SK-N-SH (cell line): ENCODE data around the gene NAXD. TPM values are rescaled to one million over a fixed set of nuclear protein-coding genes. Genes with fewer than 3 reads are reported as not detected.

Experiments used
- CTCF ChIA-PET: fragments of 300-600, 350-600 bp; formaldehyde crosslinking; extraction: SDS; loops from one replicate; lab custom pipeline; 2021; lab: Yijun Ruan, JAX
- POLR2A ChIA-PET: fragments of 350-600 bp; sonication (Branson Sonifier 250); formaldehyde crosslinking; extraction: SDS; loops from one replicate; lab custom pipeline; 2020; ENCODE audit warnings: antibody characterized with exemption, inconsistent platforms; lab: Yijun Ruan, JAX
- DNase-seq: peaks from one replicate; pipeline ENCODE4 v3.0.0; 2012
- H2AFZ ChIP-seq: fragments of 200-600 bp; sonication (generic); 2 replicates; pipeline ENCODE4 v1.8.1; 2016; ENCODE audit warnings: antibody characterized with exemption, mild to moderate bottlenecking, low read depth
- H3F3A ChIP-seq: fragments of 200-600 bp; sonication (generic); replicated peaks from 2 replicates; pipeline ENCODE3; 2016; ENCODE audit warnings: antibody characterized with exemption, mild to moderate bottlenecking; ENCODE audit not compliant: insufficient read depth
- H3K27ac ChIP-seq, 2 experiments: fragments of 200-500 bp in 1 of 2; fragments of 200-600 bp in 1 of 2; sonication (Bioruptor generic) in 1 of 2; sonication (generic), shearing (Covaris generic) in 1 of 2; 2 replicates each; pipeline versions ENCODE4 v1.5.1 to v1.6.1; 2014 to 2016; ENCODE audit warnings: low read depth in 2 of 2, inconsistent platforms in 1 of 2, low read length in 1 of 2, mild to moderate bottlenecking in 1 of 2, mixed read lengths in 1 of 2
- H3K27me3 ChIP-seq: fragments of 200-600 bp; sonication (generic), shearing (Covaris generic); 2 replicates; pipeline ENCODE4 v1.6.1; 2016; ENCODE audit warnings: mixed run types; ENCODE audit not compliant: insufficient read depth
- H3K36me3 ChIP-seq, 2 experiments: fragments of 200-500 bp in 1 of 2; fragments of 200-600 bp in 1 of 2; sonication (Bioruptor generic) in 1 of 2; sonication (generic) in 1 of 2; replicated peaks in 1 of 2; 2 replicates each; pipeline versions ENCODE3 to v1.5.1; 2014 to 2016; ENCODE audit warnings: low read length in 1 of 2, mild to moderate bottlenecking in 1 of 2; ENCODE audit not compliant: insufficient read depth in 2 of 2, control insufficient read depth in 1 of 2
- H3K4me1 ChIP-seq, 2 experiments: fragments of 200-500 bp in 1 of 2; fragments of 200-600 bp in 1 of 2; sonication (Bioruptor generic) in 1 of 2; sonication (generic), shearing (Covaris generic) in 1 of 2; 2 replicates each; pipeline versions ENCODE4 v1.5.1 to v1.6.1; 2014 to 2016; ENCODE audit warnings: low read depth in 1 of 2, low read length in 1 of 2, mixed run types in 1 of 2; ENCODE audit not compliant: insufficient read depth in 2 of 2, control insufficient read depth in 1 of 2
- H3K4me2 ChIP-seq: fragments of 200-600 bp; sonication (generic), shearing (Covaris generic); 2 replicates; pipeline ENCODE4 v1.6.1; 2017; ENCODE audit warnings: mixed run types
- H3K4me3 ChIP-seq, 2 experiments: fragments of 200-500 bp in 1 of 2; fragments of 200-600 bp in 1 of 2; sonication (Bioruptor generic) in 1 of 2; sonication (generic), shearing (Covaris generic) in 1 of 2; 2 replicates each; pipeline versions ENCODE4 v1.5.1 to v1.8.1; 2014 to 2016; ENCODE audit warnings: low read depth in 2 of 2, inconsistent platforms in 1 of 2, low read length in 1 of 2, mild to moderate bottlenecking in 1 of 2, mixed read lengths in 1 of 2, moderate library complexity in 1 of 2
- H3K79me2 ChIP-seq: fragments of 200-600 bp; sonication (generic); 2 replicates; pipeline ENCODE4 v1.8.1; 2017; ENCODE audit warnings: mild to moderate bottlenecking; ENCODE audit not compliant: insufficient read depth
- H3K9ac ChIP-seq: fragments of 200-600 bp; sonication (generic); 2 replicates; pipeline ENCODE4 v1.6.1; 2017; ENCODE audit warnings: mixed run types
- H3K9me2 ChIP-seq: fragments of 200-600 bp; sonication (generic); 2 replicates; pipeline ENCODE4 v1.6.1; 2017; ENCODE audit warnings: mixed run types
- H3K9me3 ChIP-seq: fragments of 200-600 bp; sonication (generic); 2 replicates; pipeline ENCODE4 v1.6.1; 2017; ENCODE audit warnings: mixed run types, mild to moderate bottlenecking, moderate library complexity
- H4K20me1 ChIP-seq: fragments of 200-600 bp; sonication (generic); 2 replicates; pipeline ENCODE4 v1.6.1; 2017; ENCODE audit warnings: mild to moderate bottlenecking, mixed run types; ENCODE audit not compliant: insufficient read depth
- CHD2 ChIP-seq: fragments of 150-350 bp; IDR thresholded peaks from 2 replicates; pipeline ENCODE4 v1.6.1; 2018; ENCODE audit warnings: low read length; ENCODE audit not compliant: partially characterized antibody
- EP300 ChIP-seq, 2 experiments: IDR thresholded peaks; 2 replicates each; pipeline versions ENCODE4 v1.4.0 to v1.6.1; 2012; ENCODE audit warnings: borderline replicate concordance in 1 of 2, low read depth in 1 of 2, low read length in 1 of 2
- FOXJ3 ChIP-seq: sonication (generic); formaldehyde crosslinking; IDR thresholded peaks from 2 replicates; pipeline ENCODE4 v1.5.1; 2020; ENCODE audit warnings: mild to moderate bottlenecking, missing genetic modification reagents
- FOXM1 ChIP-seq: IDR thresholded peaks from 2 replicates; pipeline ENCODE4 v1.4.0; 2012; ENCODE audit warnings: low read depth, mild to moderate bottlenecking
- GABPA ChIP-seq: IDR thresholded peaks from 2 replicates; pipeline ENCODE4 v1.4.0; 2012; ENCODE audit warnings: low read depth, mild to moderate bottlenecking
- GATA2 ChIP-seq: sonication (generic); formaldehyde crosslinking; IDR thresholded peaks from 2 replicates; pipeline ENCODE4 v1.5.0; 2020; ENCODE audit warnings: mild to moderate bottlenecking, missing genetic modification reagents
- JUND ChIP-seq: IDR thresholded peaks from 2 replicates; pipeline ENCODE4 v1.4.0; 2012
- MEF2A ChIP-seq: IDR thresholded peaks from 2 replicates; pipeline ENCODE4 v1.4.0; 2012; ENCODE audit warnings: low read depth, borderline replicate concordance
- POLR2AphosphoS5 ChIP-seq: IDR thresholded peaks from 2 replicates; pipeline ENCODE4 v1.6.1; 2012; ENCODE audit warnings: low read depth, low read length
- RAD21 ChIP-seq: IDR thresholded peaks from 2 replicates; pipeline ENCODE4 v1.6.1; 2012; ENCODE audit warnings: mild to moderate bottlenecking, low read length
- RFX5 ChIP-seq: IDR thresholded peaks from 2 replicates; pipeline ENCODE4 v1.6.1; 2012; ENCODE audit warnings: mild to moderate bottlenecking, improper control_type of control experiment, low read length
- RXRA ChIP-seq: IDR thresholded peaks from 2 replicates; pipeline ENCODE4 v1.4.0; 2012; ENCODE audit warnings: low read depth, mild to moderate bottlenecking, borderline replicate concordance
- SIN3A ChIP-seq: IDR thresholded peaks from 2 replicates; pipeline ENCODE4 v1.6.1; 2012; ENCODE audit warnings: low read depth, mild to moderate bottlenecking, low read length, moderate library complexity, borderline replicate concordance
- TCF12 ChIP-seq: IDR thresholded peaks from 2 replicates; pipeline ENCODE4 v1.4.0; 2012
- TEAD4 ChIP-seq: IDR thresholded peaks from 2 replicates; pipeline ENCODE4 v1.4.0; 2012; ENCODE audit warnings: mild to moderate bottlenecking, borderline replicate concordance; ENCODE audit not compliant: insufficient read depth
- YY1 ChIP-seq: IDR thresholded peaks from 2 replicates; pipeline ENCODE4 v1.4.0; 2012; ENCODE audit warnings: low read depth, mild to moderate bottlenecking
- WGBS: methylation state at CpG from one replicate; pipeline ENCODE4 v1.1.6; 2017; ENCODE audit warnings: low lambda C conversion rate; 5-methylcytosine and 5-hydroxymethylcytosine counted together
- polyA plus RNA-seq, 3 experiments: library from polyadenylated mRNA; depleted of rRNA; stranded (reverse); fragments of >200 nt; gene quantifications; 2 replicates each; pipeline ENCODE4 v1.2.3, GENCODE V29; 2012
- TF ChIP-seq, protein P1 (sequence below): fragments of 200-600 bp; sonication (generic); IDR thresholded peaks from 2 replicates; pipeline ENCODE4 v1.6.1; 2017; ENCODE audit warnings: antibody characterized with exemption, mild to moderate bottlenecking, moderate library complexity
- TF ChIP-seq, protein P2 (sequence below): IDR thresholded peaks from 2 replicates; pipeline ENCODE4; 2012
- TF ChIP-seq, protein P3 (sequence below): IDR thresholded peaks from 2 replicates; pipeline ENCODE4 v1.6.1; 2012; ENCODE audit warnings: mild to moderate bottlenecking, low read depth, low read length, moderate library complexity

The NAXD gene
- polyA plus RNA-seq, 1 of the 3 experiments (the other 2 are of a cell fraction), result 32.4 TPM

DNA sequence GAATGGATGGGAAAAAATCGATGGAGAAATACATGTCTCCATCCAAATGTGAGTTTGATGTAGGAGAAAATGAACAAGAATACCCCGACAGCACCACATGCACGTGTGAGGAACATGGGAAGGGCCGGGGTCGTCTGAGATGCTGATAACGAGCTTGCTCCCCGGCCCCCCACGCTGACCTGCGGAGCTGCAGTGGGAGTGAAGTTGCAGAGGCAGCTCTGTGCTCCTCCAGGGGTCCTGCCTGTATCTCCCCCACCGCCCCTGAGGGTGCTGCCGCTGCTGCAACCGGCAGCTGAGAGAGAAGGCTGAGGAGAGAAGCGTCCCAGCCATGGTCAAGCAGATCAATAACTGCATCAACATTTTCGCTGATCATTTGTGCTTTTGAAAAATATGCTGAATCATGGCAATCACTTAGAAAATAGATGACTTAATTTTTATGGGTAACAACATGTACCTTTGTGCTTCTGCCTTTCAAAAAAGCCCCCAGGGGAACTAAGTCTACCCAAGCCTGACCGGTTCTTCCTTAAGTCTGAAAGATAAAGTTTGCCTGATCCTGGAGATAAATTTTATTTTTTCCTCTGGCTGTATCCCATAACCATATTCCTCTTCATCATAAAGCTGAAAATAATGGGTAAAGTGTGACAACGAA is 18.2 kb upstream of the NAXD start:
- H3K9me3 ChIP-seq, result no peaks in the 10 kb centered on the region
- no peak overlapping the region for H2AFZ ChIP-seq
- H3K4me2 ChIP-seq, result no peak overlapping the region
- H3K27ac ChIP-seq, result no peak overlapping the region
- no peak for DNase-seq
- H3K79me2 ChIP-seq, result no peaks in the 10 kb centered on the region
- H3K9me2 ChIP-seq, result no peaks in the 10 kb centered on the region
- no peaks in the 10 kb centered on the region for H3K36me3 ChIP-seq
- TF ChIP-seq FOXJ3 (CRISPR knock-in tag) (no peak), SIN3A (no peak), GABPA (no peak), CHD2 (no peak), POLR2AphosphoS5 (no peak), MEF2A (no peak), RXRA (no peak), TCF12 (no peak), EP300 (IDR thresholded peaks at IDR 0.05; ENCODE audit: borderline replicate concordance in 1 of 2, low read depth in 1 of 2, low read length in 1 of 2) (no peak), RAD21 (no peak), FOXM1 (no peak), YY1 (no peak), JUND (no peak), RFX5 (no peak), TEAD4 (no peak), GATA2 (CRISPR knock-in tag) (no peak)
- TF ChIP-seq, protein P1, sequence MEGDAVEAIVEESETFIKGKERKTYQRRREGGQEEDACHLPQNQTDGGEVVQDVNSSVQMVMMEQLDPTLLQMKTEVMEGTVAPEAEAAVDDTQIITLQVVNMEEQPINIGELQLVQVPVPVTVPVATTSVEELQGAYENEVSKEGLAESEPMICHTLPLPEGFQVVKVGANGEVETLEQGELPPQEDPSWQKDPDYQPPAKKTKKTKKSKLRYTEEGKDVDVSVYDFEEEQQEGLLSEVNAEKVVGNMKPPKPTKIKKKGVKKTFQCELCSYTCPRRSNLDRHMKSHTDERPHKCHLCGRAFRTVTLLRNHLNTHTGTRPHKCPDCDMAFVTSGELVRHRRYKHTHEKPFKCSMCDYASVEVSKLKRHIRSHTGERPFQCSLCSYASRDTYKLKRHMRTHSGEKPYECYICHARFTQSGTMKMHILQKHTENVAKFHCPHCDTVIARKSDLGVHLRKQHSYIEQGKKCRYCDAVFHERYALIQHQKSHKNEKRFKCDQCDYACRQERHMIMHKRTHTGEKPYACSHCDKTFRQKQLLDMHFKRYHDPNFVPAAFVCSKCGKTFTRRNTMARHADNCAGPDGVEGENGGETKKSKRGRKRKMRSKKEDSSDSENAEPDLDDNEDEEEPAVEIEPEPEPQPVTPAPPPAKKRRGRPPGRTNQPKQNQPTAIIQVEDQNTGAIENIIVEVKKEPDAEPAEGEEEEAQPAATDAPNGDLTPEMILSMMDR, result no peak
- TF ChIP-seq, protein P2, sequence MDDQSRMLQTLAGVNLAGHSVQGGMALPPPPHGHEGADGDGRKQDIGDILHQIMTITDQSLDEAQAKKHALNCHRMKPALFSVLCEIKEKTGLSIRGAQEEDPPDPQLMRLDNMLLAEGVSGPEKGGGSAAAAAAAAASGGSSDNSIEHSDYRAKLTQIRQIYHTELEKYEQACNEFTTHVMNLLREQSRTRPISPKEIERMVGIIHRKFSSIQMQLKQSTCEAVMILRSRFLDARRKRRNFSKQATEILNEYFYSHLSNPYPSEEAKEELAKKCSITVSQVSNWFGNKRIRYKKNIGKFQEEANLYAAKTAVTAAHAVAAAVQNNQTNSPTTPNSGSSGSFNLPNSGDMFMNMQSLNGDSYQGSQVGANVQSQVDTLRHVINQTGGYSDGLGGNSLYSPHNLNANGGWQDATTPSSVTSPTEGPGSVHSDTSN, result no peak
- TF ChIP-seq, protein P3, sequence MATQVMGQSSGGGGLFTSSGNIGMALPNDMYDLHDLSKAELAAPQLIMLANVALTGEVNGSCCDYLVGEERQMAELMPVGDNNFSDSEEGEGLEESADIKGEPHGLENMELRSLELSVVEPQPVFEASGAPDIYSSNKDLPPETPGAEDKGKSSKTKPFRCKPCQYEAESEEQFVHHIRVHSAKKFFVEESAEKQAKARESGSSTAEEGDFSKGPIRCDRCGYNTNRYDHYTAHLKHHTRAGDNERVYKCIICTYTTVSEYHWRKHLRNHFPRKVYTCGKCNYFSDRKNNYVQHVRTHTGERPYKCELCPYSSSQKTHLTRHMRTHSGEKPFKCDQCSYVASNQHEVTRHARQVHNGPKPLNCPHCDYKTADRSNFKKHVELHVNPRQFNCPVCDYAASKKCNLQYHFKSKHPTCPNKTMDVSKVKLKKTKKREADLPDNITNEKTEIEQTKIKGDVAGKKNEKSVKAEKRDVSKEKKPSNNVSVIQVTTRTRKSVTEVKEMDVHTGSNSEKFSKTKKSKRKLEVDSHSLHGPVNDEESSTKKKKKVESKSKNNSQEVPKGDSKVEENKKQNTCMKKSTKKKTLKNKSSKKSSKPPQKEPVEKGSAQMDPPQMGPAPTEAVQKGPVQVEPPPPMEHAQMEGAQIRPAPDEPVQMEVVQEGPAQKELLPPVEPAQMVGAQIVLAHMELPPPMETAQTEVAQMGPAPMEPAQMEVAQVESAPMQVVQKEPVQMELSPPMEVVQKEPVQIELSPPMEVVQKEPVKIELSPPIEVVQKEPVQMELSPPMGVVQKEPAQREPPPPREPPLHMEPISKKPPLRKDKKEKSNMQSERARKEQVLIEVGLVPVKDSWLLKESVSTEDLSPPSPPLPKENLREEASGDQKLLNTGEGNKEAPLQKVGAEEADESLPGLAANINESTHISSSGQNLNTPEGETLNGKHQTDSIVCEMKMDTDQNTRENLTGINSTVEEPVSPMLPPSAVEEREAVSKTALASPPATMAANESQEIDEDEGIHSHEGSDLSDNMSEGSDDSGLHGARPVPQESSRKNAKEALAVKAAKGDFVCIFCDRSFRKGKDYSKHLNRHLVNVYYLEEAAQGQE, result no peak
- peaks cover 3% of the 10 kb centered on the region for H3F3A ChIP-seq
- no peaks in the 10 kb centered on the region for H3K4me1 ChIP-seq
- no peak overlapping the region for H3K4me3 ChIP-seq
- no peak overlapping the region for H3K9ac ChIP-seq
- no peaks in the 10 kb centered on the region for H3K27me3 ChIP-seq
- no peaks in the 10 kb centered on the region for H4K20me1 ChIP-seq
- CTCF ChIA-PET, result interaction anchor here (0.7 kb wide), 1 partner anchor 9 kb away, joined by 3 read pairs; no protein-coding TSS in a partner anchor
- POLR2A ChIA-PET, result no interaction called here
- 88% methylated on average over 13 of the region's 16 CpGs for WGBS
